GM18907 (cell line): ENCODE measurements around the gene NPW.

ENCODE experiments used
- ATAC-seq: cut with Tn5 transposase; IDR thresholded peaks from one replicate; pipeline ENCODE4 v1.9.1; 2021; ENCODE audit warnings: mild to moderate bottlenecking, moderate library complexity; ENCODE audit not compliant: unreplicated experiment

The NPW gene

GRCh38 chr16:2034696-2035430 is 15.3 kb downstream of the NPW start:
- no peak for ATAC-seq

- ATAC-seq, result no peak
Measured at GRCh38 chr16:2035431-2036199, 16.0 kb downstream of the NPW start.

- no peak for ATAC-seq
Measured at GRCh38 chr16:2036200-2036966, 16.8 kb downstream of the NPW start.

DNA sequence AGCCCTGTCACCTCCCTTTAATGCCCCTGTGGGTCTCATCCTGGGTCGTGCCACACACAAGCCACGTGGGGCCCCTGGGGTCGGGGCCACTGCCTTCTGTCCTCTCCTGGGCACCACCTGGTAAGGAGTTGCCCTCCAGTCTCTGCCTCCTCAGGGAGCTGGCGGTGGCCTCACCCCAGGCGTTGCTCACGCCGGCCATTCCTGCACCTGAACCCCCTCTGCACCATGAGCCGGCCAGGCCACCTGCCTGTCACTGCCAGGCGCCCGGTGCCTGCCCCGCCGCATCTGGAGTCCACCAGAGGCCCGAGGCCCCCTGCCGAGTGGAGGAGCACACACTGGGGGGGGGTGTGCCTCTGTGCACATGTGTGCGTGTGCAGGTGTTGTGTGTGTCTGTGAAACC is 17.5 kb downstream of the NPW start:
- ATAC-seq, result no peak

- ATAC-seq, result no peak
Measured at GRCh38 chr16:2037647-2038381, 18.2 kb downstream of the NPW start.

DNA sequence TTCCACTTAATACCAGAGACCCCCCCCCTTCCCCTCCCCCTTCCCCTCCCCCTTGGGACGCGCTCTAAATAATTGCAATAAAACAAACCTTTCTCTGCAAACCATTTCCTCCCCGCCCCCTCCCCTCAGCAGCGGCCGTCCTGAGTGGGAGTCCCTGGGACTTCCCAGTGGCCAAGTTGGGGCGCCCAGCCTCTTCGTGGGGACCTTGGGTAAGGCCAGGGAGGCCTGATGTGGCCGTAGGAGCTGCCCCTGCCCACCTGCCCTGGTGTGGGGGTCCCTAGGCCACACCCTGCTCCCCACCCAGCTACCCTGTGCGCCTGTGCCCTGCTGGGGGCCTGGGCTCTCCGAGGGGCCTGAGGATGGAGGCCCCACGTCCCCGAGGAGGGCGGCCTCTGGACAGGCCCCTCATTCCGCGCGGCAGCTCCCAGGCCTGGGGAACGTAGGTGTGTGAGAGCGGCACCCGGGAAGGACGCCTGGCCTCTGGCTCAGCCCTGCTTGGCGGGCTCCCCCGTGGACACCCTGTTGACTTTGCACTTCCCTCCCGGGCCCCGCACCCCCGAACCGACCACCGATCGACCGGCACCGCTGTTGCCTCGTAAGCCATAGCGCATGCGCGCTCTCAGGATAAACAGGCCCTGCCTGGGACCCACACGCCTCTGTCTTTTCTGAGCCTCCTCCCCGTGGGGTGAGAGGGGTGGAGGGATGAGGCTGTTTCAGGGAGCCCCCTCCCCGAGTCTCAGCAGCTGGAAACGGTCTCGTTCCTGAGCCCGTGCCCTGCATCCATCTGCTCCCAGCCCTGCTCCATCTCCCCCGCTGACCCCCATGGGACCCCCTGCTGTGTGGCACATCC is 19.0 kb downstream of the NPW start:
- no peak for ATAC-seq

DNA sequence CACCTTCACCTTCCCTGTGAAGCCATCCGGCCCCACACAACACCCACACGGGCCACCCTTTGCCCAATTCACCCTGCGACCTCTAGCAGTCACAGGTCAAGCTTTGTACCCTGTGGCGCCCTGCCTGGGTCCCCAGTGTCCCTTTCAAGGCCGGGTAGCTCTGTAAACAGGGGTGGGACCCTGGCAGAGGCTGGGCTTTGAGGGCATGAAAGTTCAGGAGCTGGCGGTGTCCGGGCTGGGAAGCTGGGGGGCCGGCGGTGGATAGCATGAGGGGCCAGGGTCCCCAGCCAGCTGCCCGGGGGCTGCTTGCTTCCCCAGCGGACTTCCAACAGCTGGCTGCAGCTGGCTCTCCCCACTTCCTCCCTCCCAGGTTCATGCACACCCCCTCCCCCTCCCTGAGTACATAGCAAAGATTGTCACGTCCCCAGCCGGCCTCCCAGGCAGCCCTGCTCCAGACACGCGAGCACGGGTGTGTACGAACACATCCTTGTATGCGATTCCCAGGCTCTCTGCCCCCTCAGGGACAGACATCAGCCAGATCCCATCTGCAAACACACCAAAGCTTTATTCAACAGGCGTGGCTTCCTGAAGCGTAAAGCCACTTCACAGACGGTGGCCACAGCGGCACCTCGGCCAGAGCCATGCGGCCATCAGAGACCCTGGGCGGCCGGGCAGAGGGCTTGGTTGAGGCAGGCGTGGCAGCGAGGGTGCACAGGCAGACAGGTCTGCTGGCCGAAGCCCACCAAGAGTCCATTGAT is 19.9 kb downstream of the NPW start:
- ATAC-seq, result no peak

DNA sequence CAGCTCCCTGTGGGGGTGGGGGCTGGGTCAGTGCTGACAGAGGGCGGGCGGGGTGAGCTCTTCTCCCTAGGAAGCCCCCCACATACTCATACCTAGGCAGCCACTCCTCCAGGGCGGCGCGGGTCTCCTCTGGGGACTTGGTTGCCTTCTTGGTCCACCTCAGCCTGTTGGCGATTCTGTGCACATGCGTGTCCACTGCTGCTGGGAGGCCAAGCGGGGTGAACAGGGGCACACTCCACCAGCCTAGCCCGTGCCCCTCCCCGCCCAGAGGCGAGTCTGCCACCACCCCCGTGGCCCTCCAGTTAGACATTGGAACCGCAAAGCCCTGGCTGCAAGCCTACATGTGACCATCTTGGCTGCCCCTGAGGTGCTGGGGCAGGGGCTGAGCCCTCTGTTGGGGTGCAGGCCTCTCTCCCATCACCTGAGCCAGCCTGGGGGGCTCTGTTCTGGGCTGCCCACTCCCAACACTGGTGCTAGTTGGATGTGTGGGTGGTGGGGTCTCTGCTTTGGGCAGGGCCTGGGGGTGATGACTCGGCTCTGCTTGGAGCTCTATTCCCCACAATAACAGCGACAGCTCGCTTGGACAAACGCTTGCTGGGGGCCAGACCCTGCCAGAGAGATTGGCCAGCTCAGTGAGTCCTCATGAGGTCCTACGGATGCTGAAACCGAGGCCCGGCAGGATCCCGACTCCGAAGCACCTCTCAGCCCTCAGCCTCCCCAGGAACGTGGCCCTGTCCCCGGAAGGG is 20.6 kb downstream of the NPW start:
- ATAC-seq, result no peak

GRCh38 chr16:2040787-2041522 is 21.4 kb downstream of the NPW start:
- ATAC-seq, result no peak

GRCh38 chr16:2042171-2042985 is 22.8 kb downstream of the NPW start:
- no peak for ATAC-seq

DNA sequence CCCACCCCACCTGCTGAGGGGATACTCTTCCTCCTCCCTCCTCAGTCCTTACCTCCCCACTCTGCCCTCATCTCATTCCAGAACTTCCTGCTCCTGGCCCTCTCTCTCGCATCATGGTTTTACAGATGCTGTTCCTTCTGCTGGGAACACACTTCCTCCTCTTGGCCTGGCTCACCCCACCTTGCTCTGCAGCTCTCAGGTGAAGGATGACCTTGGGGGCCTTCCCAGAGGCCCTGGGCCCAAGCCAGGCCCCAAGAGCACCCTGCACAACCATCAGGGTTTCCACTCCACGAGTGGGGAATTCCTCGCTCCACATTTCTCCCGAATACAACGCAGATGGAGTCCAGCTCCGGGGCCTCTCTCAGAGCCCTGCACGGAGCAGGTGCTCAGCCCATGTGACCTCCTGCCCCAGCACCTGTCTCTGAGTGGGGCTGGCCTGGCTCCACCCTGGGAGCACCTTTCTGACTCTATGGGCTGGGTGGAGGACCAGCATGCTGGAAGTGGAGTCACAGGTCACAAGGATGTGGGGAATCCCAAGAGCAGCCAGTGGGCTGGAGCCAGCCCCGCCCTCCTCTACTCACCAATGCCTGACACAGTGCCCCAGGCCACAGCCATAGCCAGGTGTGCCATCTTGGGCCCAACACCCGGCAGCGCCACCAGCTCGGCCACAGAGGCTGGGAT is 23.5 kb downstream of the NPW start:
- ATAC-seq, result no peak

DNA sequence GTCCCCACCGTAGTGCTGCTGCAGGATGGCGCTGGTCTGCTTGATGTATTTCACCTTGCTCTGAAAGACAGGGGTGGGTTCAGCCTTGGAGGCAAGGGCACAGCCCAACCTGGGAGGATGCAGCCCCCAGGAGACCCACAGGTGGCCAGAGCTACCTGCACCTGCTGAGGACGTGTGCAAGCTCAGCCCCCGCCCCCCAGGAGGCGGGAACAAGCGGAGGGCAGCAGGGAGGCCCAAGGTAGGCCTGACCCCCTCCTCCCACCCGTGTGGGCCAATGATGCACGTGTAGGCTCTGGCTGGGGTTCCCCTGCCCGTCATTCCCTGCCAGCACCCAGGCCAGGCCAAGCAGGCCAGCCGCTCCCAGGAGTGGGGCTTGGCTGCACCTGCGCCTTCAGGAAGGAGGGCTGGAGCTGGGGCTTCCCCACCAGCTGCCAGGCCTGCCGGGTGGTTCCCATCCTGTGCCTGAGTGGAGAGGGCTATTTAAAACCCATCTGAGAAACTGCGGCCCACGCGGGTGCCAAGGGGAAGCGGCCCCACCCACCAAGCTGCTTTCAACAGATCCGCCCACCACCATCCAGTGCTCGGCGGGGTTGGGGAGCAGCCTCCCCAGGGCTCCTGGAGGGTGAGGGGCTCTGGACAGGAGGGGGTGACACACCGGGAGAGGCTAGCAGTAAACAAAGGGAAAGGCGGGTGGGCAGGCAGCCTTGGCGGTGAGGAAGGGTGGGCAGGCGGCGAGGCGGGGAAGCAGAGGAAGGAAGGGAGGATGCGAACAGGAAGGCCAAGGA is 24.3 kb downstream of the NPW start:
- no peak for ATAC-seq

GRCh38 chr16:2044541-2044940 is 25.0 kb downstream of the NPW start:
- no peak for ATAC-seq

DNA sequence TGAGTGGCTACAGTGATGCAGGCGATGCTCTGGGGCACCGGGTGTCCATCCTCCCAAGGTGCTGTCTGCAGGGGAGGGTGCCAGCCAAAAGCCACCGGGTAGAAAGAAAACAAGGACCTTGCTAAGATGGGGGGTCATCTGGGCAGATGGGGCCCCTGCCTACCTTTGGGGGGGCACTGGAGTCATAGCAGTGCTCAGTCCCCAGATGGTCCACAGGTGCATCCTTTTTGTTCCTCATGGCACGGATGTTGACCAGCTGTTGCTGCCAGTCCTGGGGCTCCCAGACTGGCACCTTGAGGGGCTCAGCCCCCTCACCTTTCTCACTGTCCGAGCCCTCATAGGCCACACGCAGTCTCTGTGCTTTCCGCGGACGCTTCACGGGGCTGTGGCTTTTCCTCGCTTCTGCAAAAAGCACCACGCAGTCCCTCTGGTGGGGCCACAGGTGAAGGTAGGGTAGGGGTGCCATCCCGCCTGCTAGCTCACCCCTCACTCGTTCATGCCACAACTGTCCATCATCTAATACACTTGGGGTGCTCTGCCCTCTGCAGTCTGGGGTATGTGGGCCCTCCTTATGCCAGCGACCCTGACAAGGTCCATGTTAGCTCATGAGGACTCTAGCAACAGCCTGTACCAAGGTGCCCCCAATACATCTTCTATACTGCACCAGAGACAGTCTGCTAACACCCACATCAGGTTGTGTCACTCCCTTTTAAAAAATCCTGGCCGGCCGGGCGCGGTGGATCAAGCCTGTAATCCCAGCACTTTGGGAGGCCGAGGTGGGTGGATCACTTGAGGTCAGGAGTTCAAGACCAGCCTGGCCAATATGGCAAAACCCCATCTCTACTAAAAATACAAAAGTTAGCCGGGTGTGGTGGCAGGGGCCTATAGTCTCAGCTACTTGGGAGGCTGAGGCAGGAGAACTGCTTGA is 26.6 kb downstream of the NPW start:
- ATAC-seq, result no peak

GRCh38 chr16:2046893-2047329 is 27.3 kb downstream of the NPW start:
- ATAC-seq, result peak; percentile 3
